ENCODE results near the gene GNG7.
"Not testable (repeated sequence)": the region's sequence is repeated elsewhere in the genome, so short reads cannot be mapped to it uniquely, and the experiment has no call there.

The GNG7 gene

DNA sequence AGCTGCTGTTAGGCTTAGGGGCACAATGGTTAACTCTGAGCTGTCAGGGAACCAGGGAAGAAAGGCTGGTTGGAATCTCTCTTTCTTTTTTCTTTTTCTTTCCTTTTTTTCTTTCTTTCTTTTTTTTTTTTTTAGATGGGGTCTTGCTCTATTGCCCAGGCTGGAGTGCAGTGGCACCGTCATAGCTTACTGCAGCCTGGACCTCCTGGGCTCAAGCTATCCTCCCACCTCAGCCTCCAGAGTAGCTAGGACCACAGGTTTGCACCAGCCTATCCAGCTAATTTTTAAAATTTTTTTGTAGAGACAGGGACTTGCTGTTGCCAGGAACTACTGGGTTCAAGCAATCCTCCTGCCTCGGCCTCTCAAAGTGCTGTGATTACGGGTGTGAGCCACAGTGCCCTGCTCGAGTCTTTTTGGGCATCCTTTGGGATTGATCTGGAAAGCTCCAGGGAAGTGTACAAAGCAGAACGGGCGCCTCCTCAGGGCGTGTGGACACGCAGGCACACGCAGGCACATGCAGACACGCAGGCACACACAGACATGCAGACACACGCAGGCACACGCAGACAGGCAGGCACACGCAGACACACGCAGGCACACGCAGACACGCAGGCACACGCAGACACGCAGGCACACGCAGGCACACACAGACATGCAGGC lies 127.4 kb downstream of the GNG7 start:
- DNase-seq (ENCODE audit: low spot score) = no peak

DNA sequence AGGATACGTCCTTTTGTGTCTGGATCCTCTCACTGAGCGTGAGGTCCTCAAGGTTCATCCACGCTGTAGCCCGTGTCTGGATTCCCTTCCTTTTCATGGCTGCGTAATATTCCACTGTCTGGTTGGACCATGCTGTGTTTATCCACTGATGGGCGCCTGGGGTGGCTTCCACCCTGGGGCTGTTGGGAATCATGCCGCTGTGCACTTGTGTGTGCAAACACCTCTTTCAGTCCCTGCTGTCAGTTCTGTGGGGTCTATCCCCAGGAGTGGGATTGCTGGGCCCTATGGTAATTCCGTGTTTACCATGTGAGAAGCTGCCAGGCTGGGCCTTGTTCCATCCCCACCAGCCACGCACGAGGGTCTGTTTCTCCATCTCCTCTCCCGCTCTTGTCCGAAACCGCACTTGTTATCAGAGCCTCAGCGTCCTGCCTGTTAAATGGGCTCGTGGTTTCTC lies 128.0 kb downstream of the GNG7 start:
- DNase-seq (ENCODE audit: low spot score) = no peak

DNA sequence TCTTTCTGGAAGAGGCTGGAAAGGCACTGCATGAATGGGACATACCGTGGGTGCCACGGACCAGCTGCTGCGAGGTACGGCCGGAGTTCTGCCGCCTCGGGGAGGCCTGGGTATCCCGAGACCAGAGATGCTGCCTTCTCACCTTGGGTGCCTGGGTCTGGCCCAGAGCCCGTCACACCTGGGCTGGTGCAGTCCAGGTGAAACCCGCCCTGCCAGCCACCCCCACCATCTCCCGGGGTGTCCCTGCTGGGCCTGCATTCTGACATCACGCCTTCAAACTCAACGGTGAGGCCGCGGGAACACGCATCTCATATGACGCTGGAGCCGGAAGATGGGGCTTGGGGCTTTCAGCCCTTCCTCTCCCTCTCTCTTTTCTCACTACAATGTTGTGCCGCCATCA lies 128.6 kb downstream of the GNG7 start:
- no peak for DNase-seq (ENCODE audit: low spot score)

DNA sequence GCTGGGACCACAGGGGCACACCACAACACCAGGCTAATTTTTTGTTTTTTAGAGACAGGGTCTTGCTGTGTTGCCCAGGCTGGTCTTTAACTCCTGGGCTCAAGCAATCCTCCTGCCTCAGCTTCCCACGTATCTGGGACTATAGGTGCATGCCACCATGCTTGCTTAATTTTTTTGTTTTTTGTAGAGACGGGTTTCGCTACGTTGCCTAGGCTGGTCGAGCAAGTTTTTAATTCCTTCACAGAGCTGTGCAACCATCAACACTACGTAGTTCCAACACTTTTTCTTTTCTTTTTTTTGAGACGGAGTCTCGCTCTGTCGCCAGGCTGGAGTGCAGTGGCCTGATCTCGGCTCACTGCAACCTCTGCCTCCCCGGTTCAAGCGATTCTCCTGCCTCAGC lies 130.3 kb downstream of the GNG7 start:
- DNase-seq (ENCODE audit: low spot score) = not testable (repeated sequence)

DNA sequence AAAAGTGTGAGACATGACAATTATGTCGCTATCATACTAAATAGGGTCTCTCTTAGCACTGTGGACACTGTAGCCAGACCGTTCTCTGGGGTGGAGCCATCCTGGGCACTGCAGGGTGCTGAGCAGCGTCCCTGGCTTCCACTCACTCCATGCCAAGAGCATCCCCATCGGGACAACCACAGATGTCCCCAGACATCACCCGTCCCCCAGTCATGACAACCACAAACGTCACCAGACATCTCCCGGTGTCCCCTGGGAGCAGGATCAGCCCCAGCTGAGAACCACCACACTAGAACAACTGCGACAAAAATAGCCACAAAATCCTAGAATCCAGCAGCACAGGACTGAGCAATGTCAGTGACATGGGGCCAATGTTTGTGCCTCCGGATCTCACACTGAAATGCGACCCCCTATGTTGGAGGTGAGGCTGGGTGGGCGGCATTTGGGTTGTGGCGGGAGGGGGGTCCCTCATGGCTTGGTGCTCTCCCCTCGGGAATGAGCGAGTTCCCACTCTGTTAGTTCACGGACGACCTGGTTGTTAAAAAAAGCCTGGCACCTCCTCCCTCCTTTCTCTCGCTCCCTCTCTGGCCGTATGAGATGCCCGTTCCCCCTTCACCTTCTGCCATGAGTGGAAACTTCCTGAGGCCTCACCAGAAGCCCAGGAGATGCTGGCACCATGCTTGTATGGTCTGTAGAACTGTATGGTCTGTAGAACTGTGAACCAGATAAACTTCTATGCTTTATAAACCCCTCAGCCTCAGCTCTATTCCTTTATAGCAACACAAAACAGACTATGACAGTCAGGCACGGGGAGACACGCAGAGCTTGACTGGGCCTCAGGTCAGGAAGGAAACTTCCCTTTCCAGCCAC lies 132.7 kb downstream of the GNG7 start:
- DNase-seq (ENCODE audit: low spot score) = no peak

DNA sequence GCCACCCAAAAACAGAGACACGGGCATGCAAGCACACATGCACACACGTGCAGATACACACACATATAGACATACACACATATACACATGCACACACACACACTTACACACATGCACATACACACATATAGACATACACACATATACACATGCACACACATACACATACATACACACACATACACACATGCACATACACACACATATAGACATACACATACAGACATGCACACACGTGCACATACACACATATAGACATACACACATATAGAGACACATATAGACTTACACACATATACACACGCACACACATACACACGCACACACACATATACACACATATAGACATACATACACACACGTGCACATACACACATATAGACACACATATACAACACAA lies 134.5 kb downstream of the GNG7 start:
- DNase-seq (ENCODE audit: low spot score) = no peak

DNA sequence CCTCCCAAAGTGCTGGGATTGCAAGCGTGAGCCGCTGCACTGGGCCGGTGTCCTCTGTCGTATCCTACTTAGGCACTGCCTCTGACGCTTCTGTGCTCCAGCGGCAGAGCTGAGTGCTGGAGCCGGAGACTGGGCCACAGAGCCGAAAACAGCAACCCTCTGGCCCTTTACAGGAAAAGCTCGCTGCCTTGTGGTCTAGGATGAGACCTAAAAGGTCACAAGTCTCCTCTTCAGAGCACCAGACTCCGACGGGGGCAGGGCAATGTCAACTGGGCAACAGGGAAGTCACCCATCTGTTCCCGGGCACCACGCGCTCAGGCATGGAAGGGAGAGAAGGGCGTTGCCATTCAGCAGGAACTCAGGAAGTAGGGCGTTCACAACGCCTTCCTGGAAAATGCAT lies 134.9 kb downstream of the GNG7 start:
- no peak for DNase-seq (ENCODE audit: low spot score)

DNA sequence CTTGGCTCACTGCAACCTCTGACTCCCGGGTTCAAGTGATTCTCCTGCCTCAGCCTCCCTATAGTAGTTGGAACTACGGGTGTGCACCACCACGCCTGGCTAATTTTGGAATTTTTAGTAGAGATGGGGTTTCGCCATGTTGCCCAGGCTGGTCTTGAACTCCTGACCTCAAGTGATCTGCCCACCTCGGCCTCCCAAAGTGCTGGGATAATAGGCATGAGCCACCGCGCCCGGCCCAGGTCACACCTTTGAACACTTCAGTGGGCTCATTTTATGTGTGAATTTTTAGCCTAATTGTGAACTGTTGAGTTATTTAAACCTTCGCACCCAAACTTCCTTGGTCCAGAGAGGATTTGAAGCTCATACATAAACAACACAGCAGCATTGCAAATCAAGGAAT lies 138.9 kb downstream of the GNG7 start:
- DNase-seq (ENCODE audit: low spot score) = not testable (repeated sequence)

DNA sequence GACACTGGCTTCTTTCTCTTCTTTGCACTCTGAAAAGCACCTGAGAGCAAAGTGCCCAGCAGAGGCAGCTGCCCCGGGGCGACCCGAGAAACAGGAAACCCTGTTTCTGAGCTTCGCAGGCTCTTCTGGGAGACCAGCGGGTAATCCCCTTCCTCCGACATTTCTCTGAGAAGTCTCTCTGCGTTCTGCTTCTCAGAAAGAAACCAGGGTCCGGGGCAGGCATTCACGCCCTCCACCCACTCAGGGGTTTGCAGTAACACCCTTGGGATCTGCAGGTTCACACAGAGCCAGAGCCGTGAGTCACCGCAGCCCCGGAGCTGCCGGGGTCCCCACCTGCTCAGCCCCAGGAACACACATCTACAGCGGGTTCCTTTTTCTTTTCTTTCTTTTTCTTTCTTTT lies 140.6 kb downstream of the GNG7 start:
- no peak for DNase-seq (ENCODE audit: low spot score)

DNA sequence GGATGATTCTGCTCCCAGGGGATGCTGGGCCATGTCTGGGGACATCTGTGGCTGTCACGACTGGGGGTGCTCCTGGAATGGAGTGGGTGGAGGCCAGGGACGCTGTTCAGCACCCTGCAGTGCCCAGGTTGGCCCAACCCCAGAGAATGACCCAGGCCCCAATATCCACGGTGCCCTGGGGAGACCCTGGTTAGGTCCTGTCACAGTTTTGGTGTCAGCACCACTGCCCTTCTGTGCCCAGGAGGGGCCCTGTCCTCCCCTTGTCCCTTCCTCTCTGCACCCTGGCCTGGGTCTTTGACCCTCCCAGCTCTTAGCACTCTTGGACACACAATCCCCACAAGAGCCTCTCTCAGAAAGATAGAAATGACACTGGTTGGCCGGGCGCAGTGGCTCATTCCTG lies 141.3 kb downstream of the GNG7 start:
- no peak for DNase-seq (ENCODE audit: low spot score)

DNA sequence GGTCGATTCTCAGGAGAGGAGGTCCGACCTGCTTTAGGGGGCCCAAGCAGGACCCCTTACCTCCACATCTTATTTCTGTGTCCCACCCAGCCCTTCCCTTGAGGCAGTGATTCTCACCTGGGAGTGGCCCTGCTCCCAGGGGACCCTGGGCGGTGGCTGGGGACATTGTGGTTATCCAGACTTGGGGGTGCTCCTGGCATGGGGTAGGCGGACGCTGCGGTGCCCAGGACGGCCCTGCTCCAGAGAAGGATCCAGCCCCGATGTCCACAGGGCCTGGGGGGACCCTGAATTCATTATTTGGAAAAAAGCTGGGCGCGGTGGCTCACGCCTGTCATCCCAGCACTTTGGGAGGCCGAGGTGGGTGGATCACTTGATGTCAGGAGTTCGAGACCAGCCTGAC lies 142.1 kb downstream of the GNG7 start:
- no peak for DNase-seq (ENCODE audit: low spot score)

DNA sequence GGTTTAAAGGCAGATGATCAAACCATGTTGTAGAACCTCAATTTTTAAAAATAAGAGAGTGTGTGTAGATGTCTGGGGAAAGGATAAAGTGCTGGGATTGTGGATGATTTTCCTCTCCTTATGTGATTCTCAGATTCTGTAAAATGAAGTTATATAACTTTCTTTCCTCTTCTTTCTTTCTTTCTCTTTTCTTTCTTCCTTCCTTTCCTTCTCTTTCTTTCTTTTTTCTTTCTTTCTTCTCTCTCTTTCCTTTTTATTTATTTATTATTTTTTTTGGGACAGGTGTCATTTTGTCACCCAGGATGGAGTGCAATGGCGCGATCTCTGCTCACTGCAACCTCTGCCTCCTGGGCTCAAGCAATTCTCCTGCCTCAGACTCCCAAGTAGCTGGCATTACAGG lies 144.0 kb downstream of the GNG7 start:
- no peak for DNase-seq (ENCODE audit: low spot score)

DNA sequence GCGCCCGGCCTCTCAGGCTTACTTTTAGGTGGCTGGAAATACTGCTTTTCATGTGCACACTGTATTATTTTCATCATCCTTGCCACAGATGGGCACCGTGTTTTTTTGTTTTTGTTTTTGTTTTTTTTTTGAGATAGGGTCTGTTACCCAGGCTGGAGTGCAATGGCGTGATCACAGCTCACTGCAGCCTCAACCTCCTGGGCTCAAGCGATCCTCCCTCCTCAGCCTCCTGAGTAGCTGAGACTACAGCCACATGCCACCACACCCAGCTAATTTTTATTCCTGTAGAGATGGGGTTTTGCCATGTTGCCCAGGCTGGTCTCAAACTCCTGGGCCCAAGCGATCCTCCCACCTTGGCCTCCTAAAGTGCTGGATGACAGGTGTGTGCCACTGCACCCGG lies 144.4 kb downstream of the GNG7 start:
- DNase-seq (ENCODE audit: low spot score) = not testable (repeated sequence)

DNA sequence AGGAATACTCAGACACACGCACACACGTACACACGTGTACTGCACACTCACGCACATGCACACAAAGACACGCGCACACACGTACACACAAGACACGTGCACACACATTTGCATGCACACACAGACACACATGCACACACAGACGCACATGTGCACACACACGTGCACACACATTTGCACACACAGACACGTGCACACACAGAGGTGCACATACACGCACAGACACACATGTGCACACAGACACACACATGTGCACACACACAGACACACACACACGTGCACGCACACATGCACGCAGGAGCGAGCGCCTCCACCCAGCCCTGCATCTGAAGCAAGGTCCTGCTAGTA lies 145.4 kb downstream of the GNG7 start:
- DNase-seq (ENCODE audit: low spot score) = no peak

DNA sequence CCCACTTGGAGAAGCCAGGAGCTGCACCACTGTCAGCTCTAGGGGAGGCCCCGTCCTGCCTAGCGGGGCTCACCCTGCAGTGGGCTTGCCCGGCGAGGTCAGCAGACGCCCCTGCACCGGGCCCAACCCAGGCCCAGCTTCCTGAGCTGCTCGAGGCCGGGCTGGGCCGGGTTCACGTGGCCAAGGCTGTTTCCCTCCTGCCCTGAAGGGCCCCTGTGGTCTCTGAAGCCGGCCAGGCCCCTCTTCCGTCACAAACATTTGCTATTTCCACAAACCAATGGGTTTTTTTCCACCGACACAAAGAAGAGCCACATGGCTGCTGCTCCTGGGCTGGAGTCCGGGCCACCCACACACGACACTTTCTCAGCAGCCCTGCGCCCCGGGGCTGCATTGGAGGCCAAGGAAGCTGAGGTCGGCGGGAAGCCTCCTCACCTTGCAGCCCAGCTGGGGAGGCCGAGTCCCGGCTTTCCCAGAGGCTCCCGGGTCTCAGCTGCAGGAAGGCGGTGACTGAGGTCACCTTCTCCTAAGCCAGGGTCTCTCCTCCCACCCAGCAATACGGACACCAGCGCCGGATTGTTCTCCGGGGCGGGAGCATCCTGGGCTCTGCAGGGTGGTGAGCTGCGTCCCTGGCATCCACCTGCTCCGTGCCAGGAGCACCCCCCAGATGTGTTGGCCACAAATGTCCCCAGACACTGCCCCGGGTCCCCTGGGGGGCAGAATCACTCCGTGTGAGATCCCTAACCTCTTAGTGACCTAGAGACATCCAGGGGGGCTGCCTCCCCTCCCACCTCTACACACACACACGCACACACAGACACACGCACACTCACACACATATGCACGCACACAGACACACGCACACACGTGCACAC lies 146.0 kb downstream of the GNG7 start:
- no peak for DNase-seq (ENCODE audit: low spot score)

DNA sequence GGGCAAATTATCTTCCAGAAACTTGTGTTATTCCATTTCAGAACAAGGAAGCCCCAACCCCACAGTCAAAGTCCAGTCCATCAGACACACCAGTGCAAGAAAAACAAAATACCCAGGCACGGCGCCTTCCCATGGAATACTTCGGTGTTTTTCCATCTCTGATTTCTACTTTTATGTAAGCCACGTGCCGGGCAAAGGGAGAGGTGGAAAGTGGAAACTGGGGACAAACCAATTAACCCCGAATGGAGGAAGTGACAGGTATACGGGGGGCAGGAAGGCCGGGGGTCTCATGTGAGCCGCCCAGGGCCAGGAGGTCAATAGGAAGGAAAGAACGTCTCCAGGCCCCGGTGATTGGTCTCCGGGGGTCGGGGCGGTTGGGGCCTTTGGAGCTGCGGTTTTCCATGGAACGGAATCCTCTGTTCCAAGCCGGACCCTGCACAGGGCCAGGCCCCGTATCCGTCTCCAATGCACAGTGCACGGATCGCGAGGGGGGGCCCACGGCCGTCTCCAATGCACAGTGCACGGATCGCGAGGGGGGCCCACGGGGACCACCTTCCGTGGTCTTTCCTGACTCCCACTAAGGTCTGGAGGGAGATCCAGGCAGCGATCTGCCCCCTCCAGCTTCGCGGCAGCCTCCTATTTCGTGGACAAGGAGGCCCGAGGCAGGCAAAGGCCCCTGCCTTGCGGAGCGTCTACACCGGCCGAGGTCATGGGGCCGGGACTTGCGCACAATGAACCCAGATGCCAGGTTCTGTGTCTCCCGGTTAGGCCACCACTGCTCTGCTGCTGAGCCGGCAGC lies 146.9 kb downstream of the GNG7 start:
- DNase-seq (ENCODE audit: low spot score) = no peak

DNA sequence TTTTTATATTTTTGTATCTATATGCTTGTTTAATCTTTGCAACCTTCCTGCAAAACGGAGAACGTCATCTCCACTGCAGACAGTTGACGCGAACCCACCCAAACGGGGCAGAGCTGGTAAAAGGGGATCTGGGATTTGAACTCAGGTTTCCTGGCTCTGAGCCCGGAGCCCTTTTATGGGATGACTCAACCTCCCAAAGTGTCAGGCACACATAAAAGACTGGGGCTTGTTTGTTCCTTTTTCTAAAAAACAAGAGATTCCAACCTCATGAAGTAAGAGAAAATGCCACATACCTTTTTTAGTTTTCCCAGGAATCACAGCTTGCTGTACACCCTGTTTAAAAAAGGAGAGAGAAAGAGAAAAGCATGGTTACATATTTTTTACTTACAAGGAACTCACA lies 147.6 kb downstream of the GNG7 start:
- no peak for DNase-seq (ENCODE audit: low spot score)

DNA sequence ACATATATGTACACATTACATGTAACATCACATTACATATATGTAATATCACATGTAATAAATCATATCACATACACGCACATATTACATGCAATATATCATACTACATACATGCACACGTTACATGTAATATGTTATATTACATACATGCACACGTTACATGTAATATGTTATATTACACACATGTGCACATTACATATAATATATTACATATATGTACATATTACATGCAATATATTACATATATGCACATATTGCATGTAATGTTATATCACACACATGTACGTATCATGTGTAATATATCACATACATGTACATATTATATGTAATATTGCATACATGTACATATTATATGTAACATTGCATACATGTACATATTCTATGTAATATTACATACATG lies 149.0 kb downstream of the GNG7 start:
- DNase-seq (ENCODE audit: low spot score) = no peak

DNA sequence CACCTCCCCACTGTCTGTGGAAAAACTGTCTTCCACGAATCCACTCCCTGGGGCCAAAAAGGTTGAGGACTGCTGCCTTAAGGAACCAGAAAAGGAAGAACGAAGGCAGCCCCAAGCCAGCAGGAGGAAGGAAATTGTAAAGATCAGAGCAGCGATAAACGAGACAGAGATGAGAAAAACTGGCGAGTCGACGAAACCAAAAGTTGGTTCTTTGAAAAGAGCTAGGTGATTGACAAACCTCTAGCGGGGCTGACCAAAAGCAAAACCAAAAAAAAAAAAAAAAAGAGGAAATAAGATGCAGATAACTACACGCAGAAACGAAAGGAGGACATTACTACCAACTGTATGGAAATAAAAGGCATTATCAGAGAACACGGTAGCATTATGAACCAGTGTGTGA lies 149.6 kb downstream of the GNG7 start:
- DNase-seq (ENCODE audit: low spot score) = no peak

DNA sequence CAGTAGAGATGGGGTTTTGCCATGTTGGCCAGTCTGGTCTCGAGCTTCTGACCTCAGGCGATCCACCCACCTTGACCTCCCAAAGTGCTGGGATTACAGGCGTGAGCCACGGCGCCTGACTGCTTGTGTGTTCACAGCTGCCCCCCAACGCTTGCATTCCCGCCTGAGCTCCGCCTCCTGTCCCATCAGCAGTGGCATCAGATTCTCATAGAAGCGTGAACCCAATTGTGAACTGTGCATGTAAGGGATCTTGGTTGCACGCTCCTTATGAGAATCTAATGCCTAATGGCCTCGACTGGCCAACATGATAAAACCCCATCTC lies 150.7 kb downstream of the GNG7 start:
- DNase-seq (ENCODE audit: low spot score) = no peak

DNA sequence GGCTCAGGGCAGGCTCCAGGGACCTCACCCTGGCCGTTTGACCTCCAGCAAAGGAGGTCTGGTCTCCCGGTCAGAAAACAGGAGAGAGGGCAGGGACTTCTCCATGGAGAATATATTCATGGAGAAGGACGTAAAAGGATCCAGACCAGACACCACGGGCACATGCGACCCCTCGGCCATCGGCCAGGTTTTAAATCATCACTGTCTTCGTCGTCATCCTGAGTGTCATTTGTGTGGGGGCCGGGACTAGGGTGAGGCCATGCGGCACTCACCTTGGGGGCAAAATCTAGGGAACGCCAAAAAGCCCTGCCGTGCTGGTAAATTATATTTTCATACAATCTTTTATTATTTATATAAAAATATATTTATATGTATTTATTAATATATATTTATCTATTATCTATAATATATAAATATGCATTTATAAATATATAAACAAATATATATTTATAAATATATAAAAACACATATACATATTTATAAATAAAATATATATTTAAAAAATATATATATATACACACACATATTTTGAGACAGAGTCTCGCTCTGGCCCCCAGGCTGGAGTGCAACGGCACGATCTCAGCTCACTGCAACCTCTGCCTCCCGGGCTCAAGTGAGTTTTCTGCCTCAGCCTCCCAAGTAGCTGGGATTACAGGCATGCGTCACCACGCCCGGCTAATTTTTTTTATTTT lies 151.2 kb downstream of the GNG7 start:
- no peak for DNase-seq (ENCODE audit: low spot score)
